ENCODE measurements around the gene PDCD1. TPM values are rescaled to one million over a fixed set of nuclear protein-coding genes. Genes with fewer than 3 reads are reported as not detected.
A peak's percentile ranks its signal among the peaks of the same experiment; 100 is the strongest.

PDCD1 gene
- total RNA-seq, 2 donors from 2014 or later, result 1.0 to 17.5 TPM

DNA sequence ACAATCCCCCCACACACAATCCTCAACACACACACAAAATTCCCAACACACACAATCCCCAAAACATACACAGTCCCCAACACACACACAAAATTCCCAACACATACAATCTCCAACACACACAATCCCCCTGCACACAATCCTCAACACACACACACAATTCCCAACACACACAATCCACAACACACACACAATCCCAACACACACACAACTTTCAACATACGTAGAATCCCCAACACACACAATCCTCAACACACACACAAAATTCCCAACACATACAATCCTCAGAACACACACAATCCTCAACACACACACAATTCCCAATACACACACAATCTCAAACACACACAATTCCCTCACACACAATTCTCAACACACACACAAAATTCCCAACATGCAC is 2.6 kb upstream of the PDCD1 start:
- H3K4me1 ChIP-seq, result peaks cover 0 to 24% of the 10 kb centered on the region in 2 donors
- H3K27me3 ChIP-seq, result peaks cover 6 to 8% of the 10 kb centered on the region in 2 donors
- TF ChIP-seq, protein P1, sequence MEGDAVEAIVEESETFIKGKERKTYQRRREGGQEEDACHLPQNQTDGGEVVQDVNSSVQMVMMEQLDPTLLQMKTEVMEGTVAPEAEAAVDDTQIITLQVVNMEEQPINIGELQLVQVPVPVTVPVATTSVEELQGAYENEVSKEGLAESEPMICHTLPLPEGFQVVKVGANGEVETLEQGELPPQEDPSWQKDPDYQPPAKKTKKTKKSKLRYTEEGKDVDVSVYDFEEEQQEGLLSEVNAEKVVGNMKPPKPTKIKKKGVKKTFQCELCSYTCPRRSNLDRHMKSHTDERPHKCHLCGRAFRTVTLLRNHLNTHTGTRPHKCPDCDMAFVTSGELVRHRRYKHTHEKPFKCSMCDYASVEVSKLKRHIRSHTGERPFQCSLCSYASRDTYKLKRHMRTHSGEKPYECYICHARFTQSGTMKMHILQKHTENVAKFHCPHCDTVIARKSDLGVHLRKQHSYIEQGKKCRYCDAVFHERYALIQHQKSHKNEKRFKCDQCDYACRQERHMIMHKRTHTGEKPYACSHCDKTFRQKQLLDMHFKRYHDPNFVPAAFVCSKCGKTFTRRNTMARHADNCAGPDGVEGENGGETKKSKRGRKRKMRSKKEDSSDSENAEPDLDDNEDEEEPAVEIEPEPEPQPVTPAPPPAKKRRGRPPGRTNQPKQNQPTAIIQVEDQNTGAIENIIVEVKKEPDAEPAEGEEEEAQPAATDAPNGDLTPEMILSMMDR (IDR thresholded peaks at IDR 0.05), result no peak
- H3K9me3 ChIP-seq, result no peaks in the 10 kb centered on the region
- H3K36me3 ChIP-seq, result no peaks in the 10 kb centered on the region
- peak overlapping the region in 1 of 2 donors; percentile 93 for H3K27ac ChIP-seq
- no peak for DNase-seq (ENCODE audit: low spot score)
- H3K4me3 ChIP-seq, result no peak overlapping the region

DNA sequence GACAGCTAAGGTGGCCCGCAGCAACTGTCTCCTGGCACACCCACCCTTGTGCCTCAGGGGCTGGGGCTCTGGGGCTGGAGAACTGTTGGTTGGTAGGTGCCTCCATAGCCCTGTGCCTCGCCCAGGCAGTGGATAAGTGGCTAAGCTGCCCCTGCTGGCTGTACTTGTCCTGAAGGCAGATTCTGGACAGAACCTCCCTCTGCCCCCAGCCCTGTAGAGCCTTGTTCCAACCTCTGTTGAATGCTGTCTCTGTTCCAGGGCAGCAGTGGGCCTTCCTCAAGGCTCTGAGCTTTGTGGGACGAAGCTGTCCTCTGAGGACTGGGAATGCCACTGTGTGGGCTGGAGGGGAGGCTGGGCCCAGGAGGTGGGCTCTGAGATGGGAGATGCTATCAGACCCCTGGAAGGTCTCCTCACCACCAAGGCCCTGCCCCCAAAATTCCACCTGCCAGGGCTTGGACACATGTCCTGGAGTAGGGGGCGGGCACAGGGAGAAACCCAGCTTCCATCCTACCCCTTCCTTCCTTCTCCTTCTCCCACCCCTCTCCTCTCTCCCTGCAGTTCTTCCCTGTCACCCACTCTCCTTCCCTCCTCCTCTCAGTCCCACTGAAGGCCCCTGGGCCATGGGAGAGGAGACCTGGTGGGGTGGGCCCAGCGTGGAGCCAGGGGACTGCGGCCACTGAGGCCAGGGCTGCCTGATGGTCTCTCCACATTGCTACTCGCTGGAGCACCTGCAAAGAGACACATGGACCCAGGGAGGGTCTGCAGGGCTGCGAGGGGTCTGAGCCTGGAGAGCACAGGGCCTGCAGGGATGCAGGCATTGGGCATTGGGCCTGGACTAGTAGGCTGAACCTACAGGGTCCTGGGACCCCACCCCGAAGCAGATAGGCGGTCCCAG is 1.7 kb upstream of the PDCD1 start:
- peak overlapping the region; percentile 24 to 38 for H3K4me3 ChIP-seq
- peak overlapping the region; percentile 93 to 98 for H3K27ac ChIP-seq
- TF ChIP-seq, protein P1 (IDR thresholded peaks at IDR 0.05), result peak in 1 of 2 donors; percentile 23
- DNase-seq (ENCODE audit: low spot score), result no peak
- peaks cover 2 to 6% of the 10 kb centered on the region in 2 donors for H3K27me3 ChIP-seq
- no peaks in the 10 kb centered on the region for H3K9me3 ChIP-seq
- no peaks in the 10 kb centered on the region for H3K36me3 ChIP-seq
- peaks cover 0 to 24% of the 10 kb centered on the region in 2 donors for H3K4me1 ChIP-seq

DNA sequence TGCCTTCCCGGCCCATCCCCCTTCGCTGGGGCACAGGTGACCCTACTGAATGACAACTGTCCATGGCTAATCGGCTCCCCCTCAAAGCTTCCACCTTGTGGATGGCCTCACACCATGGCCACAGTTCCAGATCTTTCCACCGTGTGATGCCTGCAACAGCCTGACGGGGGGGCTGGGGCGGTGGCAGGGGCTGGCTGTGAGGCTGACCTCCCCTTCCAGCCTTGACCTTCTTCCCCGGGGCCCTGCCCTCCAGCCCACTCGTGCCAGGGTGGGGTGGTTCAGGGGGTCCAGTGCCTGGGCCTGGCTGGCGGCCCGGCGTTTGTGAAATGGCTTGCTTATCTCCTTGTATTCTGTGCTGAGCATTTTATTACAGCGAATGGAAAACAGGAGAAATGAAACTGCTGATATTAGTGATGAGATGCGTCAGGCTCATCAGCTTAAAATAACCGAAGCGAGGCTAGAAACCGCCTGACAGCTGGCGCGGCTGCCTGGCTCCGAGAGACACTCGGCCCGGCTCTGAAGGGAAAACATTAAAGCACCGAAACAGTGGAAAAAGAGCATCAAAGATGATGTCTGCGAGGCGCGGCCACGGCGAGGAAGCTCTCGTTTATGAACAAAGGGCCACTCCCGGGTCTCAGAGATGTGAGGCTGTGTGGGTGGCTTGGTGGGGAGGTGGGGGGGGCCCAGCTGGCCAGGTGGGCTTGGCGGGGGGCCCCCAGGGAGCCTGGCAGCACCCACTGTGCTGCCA is 916 bp upstream of the PDCD1 start:
- Histone ChIP-seq H3K4me1 (peaks cover 0 to 31% of the 10 kb centered on the region in 2 donors), H3K4me3 (peak overlapping the region; percentile 24 to 38), H3K9me3 (no peaks in the 10 kb centered on the region), H3K36me3 (no peaks in the 10 kb centered on the region), H3K27ac (peak overlapping the region; percentile 93 to 98), H3K27me3 (no peaks in the 10 kb centered on the region)
- DNase-seq (ENCODE audit: low spot score), result peak; percentile 79
- TF ChIP-seq, protein P1 (IDR thresholded peaks at IDR 0.05), result peak in 1 of 2 donors; percentile 15

DNA sequence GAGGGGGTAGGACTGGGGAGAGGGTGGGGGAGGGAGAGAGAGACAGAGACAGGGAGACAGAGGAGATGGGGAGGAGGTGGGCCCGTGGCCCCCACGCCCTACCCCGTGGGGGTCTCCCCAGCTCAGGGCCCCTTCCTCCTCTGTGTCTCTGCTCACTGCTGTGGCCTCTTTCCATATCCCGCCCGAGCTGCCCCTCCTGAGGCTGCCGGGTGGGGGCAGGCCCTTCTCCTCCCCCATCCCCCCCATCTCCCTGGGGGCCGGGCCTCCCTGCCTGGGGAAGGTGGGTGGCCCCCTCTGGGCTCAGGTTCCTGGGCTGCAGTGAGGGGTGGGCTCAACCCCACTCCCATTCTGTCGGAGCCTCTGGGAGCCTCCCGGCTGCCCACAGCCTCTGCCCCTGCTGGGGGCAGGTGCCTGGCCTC is 332 bp upstream of the PDCD1 start:
- no peaks in the 10 kb centered on the region for H3K36me3 ChIP-seq
- TF ChIP-seq, protein P1 (IDR thresholded peaks at IDR 0.05), result no peak
- no peaks in the 10 kb centered on the region for H3K9me3 ChIP-seq
- DNase-seq (ENCODE audit: low spot score), result no peak
- H3K27me3 ChIP-seq, result no peaks in the 10 kb centered on the region
- H3K27ac ChIP-seq, result peak overlapping the region; percentile 93 to 98
- no peak overlapping the region for H3K4me3 ChIP-seq
- H3K4me1 ChIP-seq, result peaks cover 0 to 36% of the 10 kb centered on the region in 2 donors

DNA sequence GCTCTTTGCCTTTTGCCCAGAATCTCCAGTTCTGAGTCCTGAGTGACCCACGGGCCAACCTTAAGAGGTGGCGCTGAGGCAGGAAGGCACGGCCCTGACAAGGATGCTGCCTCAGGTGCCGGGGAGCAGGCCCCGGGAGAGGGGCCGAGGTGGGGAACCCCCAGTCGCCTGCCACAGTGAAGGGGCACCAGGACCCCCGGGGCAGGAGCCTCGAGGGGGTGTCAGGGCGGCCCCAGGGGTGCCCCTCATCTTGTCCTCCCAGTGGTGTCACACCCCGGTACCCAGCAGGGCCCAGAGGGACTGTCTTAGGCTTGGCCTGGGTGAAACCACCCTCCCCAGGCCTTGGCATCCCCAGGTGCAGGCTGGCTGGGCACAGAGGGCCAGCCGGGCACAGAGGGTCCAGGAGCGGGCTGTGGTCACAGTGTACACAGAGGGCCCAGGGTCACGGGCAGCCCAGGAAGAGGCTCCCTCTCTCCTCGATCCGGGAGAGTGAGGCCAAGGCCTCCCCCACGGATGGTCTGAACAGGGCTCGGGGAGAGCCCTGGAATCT is 1.0 kb downstream of the PDCD1 start:
- Histone ChIP-seq H3K27me3 (no peaks in the 10 kb centered on the region), H3K9me3 (no peaks in the 10 kb centered on the region), H3K27ac (peak overlapping the region; percentile 93 to 98), H3K4me3 (no peak overlapping the region), H3K4me1 (peaks cover 0 to 43% of the 10 kb centered on the region in 2 donors), H3K36me3 (no peaks in the 10 kb centered on the region)
- TF ChIP-seq, protein P1 (IDR thresholded peaks at IDR 0.05), result no peak
- no peak for DNase-seq (ENCODE audit: low spot score)

All from right atrium auricular region (tissue), 2 donors.